AG04450 (cell line): ENCODE results near the gene SHD. TPM values are rescaled to one million over a fixed set of nuclear protein-coding genes. Genes with fewer than 3 reads are reported as not detected.
A peak's percentile ranks its signal among the peaks of the same experiment; 100 is the strongest.
"Not testable (repeated sequence)": the region's sequence is repeated elsewhere in the genome, so short reads cannot be mapped to it uniquely, and the experiment has no call there.

Experiments
- CTCF ChIA-PET: fragments of 300-600, 350-600 bp; formaldehyde crosslinking; extraction: SDS; loops from one replicate; lab custom pipeline; 2022; ENCODE audit warnings: antibody characterized with exemption, inconsistent platforms; lab: Charles Lee
- POLR2A ChIA-PET: fragments of 350-600 bp; formaldehyde crosslinking; extraction: SDS; loops from one replicate; lab custom pipeline; 2021; ENCODE audit warnings: antibody characterized with exemption, inconsistent platforms; lab: Yijun Ruan, JAX
- DNase-seq: peaks from one replicate; pipeline ENCODE4 v3.0.0-alpha.2; 2011; ENCODE audit warnings: low read depth, low spot score
- H3K27ac ChIP-seq: one replicate; pipeline ENCODE4 v1.5.1; 2012; ENCODE audit warnings: low read depth, low read length, control low read depth
- H3K27me3 ChIP-seq: one replicate; pipeline ENCODE4 v1.6.0; 2012; ENCODE audit warnings: low read length; ENCODE audit not compliant: control insufficient read depth, insufficient read depth
- H3K4me3 ChIP-seq: 2 replicates; pipeline ENCODE4 v1.5.1; 2011; ENCODE audit warnings: mild to moderate bottlenecking, low read depth, low read length, control low read depth
- H3K9me3 ChIP-seq: 2 replicates; pipeline ENCODE4 v1.5.1; 2012; ENCODE audit warnings: low read length; ENCODE audit not compliant: control insufficient read depth, insufficient read depth
- CTCF ChIP-seq: IDR thresholded peaks from 2 replicates; pipeline ENCODE4 v1.5.1; 2011; ENCODE audit warnings: low read depth, low read length, control low read depth, inconsistent platforms
- polyA plus RNA-seq: library from polyadenylated mRNA; depleted of rRNA; stranded (reverse); fragments of >200 nt; gene quantifications from 2 replicates; pipeline ENCODE4 v1.2.3, GENCODE V29; 2011

Gene SHD
- polyA plus RNA-seq, 1 experiment, result not detected

GRCh38 chr19:4233282-4233853 is 45.7 kb upstream of the SHD start:
- H3K9me3 ChIP-seq, result no peaks in the 10 kb centered on the region; the same call in 1 of the 2 replicates
- POLR2A ChIA-PET, result no interaction called here
- H3K27me3 ChIP-seq, result peaks cover 2% of the 10 kb centered on the region
- H3K4me3 ChIP-seq, result no peak overlapping the region
- no peak for DNase-seq
- CTCF ChIA-PET, result interaction anchor here (0.6 to 1.6 kb wide), 6 partner anchors 10 to 434 kb away, joined by 3 to 5 read pairs (median 4); no protein-coding TSS in a partner anchor
- TF ChIP-seq CTCF, result peak; percentile 70
- no peak overlapping the region for H3K27ac ChIP-seq

GRCh38 chr19:4234142-4234861 is 44.8 kb upstream of the SHD start:
- no peak for TF ChIP-seq CTCF
- ChIA-PET POLR2A (interaction anchor here (0.6 kb wide), 1 partner anchor 118 kb away, joined by 4 read pairs; no protein-coding TSS in a partner anchor), CTCF (interaction anchor here (1.1 to 1.6 kb wide), 3 partner anchors 13 to 118 kb away, joined by 3 to 4 read pairs (median 4); no protein-coding TSS in a partner anchor)
- DNase-seq, result no peak
- no peak overlapping the region for H3K4me3 ChIP-seq
- H3K9me3 ChIP-seq, result no peaks in the 10 kb centered on the region; the same call in 1 of the 2 replicates
- H3K27me3 ChIP-seq, result peaks cover 2% of the 10 kb centered on the region
- H3K27ac ChIP-seq, result no peak overlapping the region

GRCh38 chr19:4234862-4235201 is 44.2 kb upstream of the SHD start:
- ChIA-PET POLR2A (no interaction called here), CTCF (interaction anchor here (1.1 to 1.6 kb wide), 3 partner anchors 13 to 118 kb away, joined by 3 to 4 read pairs (median 4); no protein-coding TSS in a partner anchor)
- no peaks in the 10 kb centered on the region for H3K9me3 ChIP-seq
- no peak overlapping the region for H3K27ac ChIP-seq
- peaks cover 2% of the 10 kb centered on the region for H3K27me3 ChIP-seq
- TF ChIP-seq CTCF, result no peak
- H3K4me3 ChIP-seq, result no peak overlapping the region
- no peak for DNase-seq

- CTCF ChIA-PET, result not testable (repeated sequence)
Measured at GRCh38 chr19:4237510-4237909, 41.6 kb upstream of the SHD start.

GRCh38 chr19:4238831-4239230 is 40.2 kb upstream of the SHD start:
- ChIA-PET POLR2A (no interaction called here), CTCF (no interaction called here)
- TF ChIP-seq CTCF, result no peak
- H3K27ac ChIP-seq, result no peak overlapping the region
- DNase-seq, result no peak
- no peak overlapping the region for H3K4me3 ChIP-seq
- H3K27me3 ChIP-seq, result peaks cover 6% of the 10 kb centered on the region
- H3K9me3 ChIP-seq, result peaks cover 7% of the 10 kb centered on the region

More at GRCh38 chr19:4237510-4237909, 41.6 kb upstream of the SHD start:
- not testable (repeated sequence) for H3K27me3 ChIP-seq, H3K9me3 ChIP-seq, H3K27ac ChIP-seq, H3K4me3 ChIP-seq, DNase-seq
- POLR2A ChIA-PET, result interaction anchor here (1.1 kb wide), 1 partner anchor 9 kb away, joined by 3 read pairs; the partner anchor contains the start of gene YJU2
